Measurements from ENCODE around the gene RYR2.

Gene RYR2

DNA sequence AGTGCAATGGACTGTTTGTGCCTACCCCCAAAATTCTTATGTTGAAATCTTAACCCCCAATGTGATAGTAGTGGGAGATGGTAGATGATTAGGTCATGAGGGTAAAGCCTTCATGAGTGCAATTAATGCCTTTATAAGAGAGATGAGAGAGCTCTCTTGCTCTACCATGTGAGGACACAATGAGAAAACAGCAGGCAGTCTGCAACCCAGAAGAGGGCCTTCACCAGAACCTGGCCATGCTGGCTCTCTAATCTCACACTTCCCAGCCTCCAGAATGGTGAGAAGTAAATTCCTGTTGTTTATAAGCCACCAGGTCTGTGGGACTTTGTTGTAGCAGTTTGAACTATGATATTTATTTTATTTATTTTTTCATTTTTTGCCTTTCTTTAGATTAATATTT is 21.0 kb downstream of the RYR2 start:
- intact Hi-C loops (cut with DNase I): no loop called here
- no peak for DNase-seq

DNA sequence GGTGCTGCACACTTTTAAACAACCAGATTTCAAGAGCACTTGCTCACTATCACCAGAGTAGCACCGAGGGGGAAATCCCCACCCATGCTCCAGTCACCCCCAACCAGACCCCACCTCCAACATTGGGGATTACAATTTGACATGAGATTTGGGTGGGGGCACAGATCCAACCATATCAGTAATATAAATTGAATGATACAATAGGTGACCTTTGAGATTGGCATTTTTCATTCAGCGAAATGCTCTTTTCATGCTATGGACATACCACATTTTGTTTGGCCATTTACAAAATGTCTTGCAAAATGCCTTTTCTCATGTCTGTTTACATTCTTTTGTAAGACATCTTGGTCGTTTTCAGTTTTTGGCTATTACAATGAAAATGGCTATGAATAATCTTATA is 23.9 kb downstream of the RYR2 start:
- no peak for DNase-seq
- intact Hi-C loops (cut with DNase I): no loop called here

DNA sequence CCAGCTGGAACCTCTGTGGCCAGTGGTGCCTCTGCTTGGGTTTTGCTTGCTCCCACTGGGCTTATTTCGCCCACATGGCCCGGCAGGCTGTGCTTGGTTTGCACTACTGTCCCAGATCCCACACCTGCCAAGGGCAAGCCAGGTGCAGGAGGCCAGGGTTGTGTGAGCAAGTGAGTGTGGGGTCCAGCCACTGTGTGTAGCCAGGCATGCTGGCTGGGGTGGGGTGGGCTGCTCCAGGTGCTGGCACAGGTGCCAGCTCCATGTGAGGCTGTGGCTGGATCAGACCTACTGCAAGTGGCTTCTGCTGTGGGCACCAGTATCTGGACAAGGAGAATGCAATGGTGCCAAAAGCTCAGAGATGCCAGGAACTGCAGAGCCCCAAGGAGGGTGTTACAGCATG is 28.5 kb downstream of the RYR2 start:
- intact Hi-C loops (cut with DNase I): no loop called here
- DNase-seq: no peak

DNA sequence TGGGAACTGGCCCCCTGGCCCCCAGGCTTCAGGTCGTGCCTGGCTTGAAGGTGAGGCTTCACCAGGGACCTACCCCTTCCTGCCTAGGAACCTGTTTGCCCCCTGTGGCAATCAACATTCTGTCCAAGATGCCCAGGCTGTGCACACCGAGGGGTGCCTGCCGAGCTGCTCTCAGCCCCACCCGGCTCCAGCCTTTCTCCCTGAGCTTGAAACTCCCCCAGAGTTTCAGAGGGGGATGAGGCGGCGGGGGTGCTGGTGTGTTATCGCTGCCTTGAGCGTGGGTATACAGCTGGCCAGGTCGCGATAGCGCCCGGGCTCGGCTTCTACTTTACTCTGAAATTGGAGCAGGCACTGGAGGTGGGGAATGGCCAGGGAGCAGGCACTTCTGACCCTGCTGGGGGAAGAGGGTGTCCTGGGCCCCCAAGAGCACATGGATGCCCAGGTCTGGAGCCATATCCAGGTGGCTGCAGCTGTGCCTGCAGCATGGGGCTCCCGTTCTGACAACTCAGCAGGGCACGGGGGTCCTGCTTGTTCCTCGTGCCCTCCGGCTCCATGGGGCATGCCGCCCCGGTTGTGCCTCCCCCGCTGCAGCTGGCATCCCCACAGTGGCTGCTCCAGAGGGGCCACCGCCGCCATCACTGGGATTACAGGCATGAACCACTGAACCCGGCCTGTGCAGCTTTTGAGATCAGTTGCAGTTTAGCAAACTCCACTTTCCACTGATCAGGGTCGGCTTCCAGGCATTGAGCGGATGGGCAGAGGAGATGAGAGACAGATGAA is 29.8 kb downstream of the RYR2 start:
- DNase-seq: no peak
- intact Hi-C loops (cut with DNase I): no loop called here

DNA sequence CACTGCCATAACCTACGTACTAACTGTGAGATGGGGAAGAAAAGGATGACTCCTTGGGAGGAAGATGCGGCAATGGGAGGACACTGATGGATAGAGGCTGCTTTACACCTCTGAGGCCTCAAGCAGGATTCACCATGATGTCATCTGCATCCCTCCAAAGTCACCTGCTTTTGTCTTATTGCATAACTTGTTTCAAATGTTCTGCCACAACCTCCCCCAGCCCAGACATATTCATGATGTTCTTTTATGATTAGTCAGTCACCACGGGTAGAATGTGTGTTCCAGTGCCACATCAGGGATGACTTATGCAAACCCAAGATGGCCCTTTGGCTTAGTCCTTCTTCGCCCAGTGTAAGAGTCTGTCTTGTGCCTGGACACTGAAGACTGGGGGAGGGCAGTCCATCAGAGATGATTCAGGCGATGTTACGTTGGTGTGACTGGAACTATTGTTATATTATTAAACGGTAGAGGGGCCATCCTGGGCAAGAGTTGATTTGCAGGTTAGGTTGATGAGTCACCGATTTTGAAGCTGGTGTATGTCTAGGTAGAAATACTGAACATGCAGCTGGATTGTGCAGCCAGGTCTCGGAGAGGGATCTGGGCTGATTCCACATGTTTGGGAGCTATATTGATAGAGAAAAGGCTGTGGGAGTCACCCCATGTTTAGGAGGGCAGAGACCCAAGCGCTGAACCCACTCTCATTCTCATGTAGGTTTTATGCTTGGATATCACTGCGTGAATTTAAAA is 32.6 kb downstream of the RYR2 start:
- intact Hi-C loops (cut with DNase I): no loop called here
- DNase-seq: peak in 9 of 42 donors; percentile 15 to 55 (median 42)

DNA sequence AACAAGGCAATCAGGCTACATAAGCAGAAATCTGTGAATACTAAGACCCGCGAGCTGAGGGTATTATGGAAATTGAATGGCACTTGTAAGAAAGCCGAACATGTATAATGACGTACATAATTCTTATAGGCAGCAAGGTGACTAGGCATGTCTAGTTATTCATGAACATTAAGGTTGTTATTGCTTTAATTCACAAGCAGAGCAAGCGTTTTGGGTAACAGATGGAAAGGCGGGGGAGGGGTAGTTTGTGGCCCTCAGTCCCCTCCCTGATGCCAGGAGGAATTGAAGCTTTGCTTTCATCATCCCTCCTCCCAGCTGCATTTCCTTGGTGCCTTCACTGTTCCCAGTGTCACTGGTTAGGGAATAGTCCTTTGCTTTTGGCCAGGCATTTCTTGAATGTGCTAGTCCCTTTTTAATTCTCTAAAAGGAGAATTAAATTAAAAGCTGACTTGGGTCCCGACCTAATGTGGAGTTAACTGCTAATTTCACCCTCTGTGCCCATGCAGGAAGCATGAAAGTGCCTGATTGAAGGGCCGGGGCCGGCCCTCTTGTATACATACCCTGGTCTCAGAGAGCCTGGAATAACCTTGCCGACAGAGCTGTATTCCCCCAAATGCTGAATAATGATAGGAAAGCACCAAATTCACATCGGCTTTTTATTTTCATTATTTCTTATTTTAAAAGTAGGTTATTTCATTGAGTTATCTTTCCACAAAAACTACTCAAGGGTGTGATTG is 42.5 kb downstream of the RYR2 start:
- DNase-seq: no peak
- intact Hi-C loops (cut with DNase I): no loop called here

DNA sequence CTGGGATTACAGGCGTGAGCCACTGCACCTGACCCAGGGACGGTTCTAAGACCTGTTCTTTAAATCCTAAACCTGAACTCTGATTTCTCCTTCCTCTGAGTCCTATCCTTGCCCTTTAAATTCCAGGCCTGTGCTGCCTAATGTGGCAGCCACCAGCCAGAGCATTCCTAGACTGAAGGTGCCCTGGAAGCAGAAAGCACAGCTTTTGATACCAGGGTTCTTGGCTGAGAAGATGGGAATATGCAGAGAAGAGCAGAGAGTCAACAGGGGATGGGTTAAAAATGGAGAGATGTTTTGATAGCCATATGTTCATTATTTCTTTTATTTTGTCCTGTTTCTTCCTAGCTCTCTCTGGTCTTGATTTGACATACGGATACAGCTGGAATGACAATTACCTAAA is 49.7 kb downstream of the RYR2 start:
- no peak for DNase-seq
- intact Hi-C loops (cut with DNase I): no loop called here

DNA sequence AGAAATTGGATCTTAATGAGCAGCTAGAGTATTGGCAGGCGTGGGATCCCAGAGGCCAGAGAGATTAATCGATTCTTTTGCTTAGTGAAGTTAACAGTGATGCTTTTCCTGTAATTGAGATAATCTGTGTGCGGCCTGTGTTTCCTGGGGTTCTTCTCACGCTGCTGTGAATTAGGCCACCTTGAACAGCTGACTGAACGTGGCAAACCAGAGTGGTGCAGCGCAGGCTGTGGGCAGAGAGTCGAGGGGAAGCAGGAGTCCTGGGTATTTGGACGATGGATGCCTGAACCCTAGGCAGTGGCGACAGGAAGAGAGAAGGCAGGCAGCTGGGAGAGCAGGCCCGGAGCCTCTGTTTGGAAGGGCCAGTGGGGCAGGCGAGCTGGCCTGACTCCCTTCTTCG is 51.7 kb downstream of the RYR2 start:
- intact Hi-C loops (cut with DNase I): no loop called here
- peak in 1 of 42 donors; percentile 19 for DNase-seq

DNA sequence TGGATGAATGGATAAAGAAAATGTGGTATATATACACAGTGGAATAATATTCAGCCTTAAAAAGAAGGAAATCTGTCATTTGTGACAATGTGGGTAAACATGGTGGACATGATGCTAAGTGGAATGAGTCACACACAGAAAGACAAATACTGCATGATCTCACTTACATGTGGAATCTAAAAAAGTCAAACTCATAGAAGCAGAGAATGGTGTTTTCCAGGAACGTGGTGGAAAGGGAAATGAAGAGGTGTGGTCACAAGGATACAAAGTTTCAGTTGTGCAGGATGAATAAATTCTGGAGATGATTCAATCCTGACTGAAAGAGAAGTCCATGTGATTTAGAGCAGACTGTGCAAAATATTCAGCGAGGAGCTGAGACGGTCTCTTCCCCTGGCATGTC is 56.6 kb downstream of the RYR2 start:
- intact Hi-C loops (cut with DNase I): no loop called here

DNA sequence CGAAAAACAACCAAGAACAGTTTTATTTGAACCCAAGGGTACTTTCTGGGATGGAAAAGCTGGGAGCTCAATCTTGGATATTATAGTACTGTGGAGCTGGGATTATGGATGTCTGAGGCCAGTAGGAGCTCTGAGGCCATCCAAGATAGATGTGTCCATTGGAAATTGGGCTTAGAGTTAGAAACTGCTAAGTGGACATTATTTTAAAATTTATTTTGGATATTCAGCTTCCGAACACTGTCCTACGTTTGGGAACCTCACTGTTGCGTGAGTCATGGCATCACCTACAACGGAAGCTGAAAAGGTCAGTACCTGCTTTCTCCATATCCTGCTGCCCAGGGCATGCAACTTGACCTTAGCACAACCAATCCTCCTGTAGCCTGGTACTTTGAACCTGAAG is 61.0 kb downstream of the RYR2 start:
- DNase-seq: no peak

More for the DNA sequence above, 56.6 kb downstream of the RYR2 start:
- no peak for DNase-seq

DNA sequence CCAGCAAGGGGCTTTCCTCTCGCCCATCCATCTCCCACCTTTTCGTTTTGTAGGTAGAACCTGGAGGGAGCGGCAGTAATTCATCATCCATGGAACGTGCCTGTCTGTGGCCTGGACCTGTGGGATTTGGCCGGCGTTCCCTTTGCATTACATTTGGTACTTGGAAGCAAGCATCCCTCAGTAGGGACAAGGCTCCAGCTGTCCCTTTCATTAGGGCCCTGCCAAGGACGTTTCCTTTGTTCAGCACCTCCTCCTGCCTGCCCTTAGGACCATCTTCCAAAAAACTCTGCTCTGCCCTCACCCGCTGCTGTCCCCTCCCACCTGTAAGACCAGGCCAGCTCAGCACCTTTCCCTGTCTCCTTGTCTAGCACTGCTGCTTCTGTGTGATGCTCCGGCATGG is 62.1 kb downstream of the RYR2 start:
- DNase-seq: no peak
- intact Hi-C loops (cut with DNase I): no loop called here

More for the DNA sequence above, 61.0 kb downstream of the RYR2 start:
- intact Hi-C loops (cut with DNase I): no loop called here

DNA sequence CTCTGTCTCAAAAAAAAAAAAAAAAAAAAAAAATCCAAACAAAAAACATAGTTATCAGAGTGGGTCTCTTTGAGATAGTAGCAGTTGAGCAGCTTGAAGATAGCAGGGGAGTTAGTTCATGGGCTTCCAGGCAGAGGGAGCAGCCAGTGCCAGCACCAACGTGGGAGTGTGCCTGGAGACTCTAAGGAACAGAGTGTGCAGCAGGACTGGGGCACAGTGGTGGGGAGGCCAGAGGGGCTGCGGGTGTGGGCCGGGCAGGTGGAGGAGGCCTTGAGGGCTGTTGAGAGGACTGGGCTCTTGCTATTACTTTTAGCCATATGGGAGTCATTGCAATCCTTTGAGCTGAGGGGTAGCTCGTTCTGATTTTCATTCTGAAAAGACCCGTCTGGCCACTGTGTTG is 63.8 kb downstream of the RYR2 start:
- intact Hi-C loops (cut with DNase I): no loop called here
- DNase-seq: peak in 1 of 42 donors; percentile 28

DNA sequence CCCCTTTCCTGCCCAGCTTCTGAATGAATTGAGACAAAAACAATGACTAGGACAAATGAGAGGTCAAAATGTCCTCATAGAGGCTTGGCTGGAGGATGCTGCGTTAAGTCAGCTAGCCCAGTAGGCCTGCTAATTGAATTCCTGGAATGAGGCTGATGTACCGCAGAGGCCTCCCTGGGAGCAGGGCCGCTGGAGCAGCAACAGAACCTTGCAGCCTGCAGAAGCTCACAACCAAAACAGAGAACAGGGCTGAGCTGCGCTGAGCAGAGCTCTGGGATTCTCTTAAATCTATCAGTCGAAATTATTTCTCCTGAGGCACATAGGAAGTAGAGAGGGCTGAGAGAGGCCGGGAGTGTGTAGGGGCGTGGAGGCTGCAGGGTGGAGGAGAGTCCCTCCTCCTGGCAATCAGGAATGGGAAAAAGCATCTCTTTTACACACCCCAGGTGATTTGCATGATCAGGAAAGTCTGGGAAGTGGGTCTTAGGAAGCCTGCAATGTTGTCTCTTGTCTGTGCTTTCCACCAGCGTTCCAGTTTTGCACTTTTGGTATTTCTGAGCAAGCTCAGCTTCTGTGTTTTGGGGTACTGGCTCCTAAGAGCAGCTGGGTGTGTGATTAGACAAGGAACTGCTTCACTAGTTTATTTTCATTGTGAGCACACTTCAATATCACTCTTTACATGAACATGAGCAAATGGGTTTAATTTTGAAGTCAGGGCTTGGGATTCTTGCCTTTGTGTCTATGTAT is 66.5 kb downstream of the RYR2 start:
- intact Hi-C loops (cut with DNase I): no loop called here

DNA sequence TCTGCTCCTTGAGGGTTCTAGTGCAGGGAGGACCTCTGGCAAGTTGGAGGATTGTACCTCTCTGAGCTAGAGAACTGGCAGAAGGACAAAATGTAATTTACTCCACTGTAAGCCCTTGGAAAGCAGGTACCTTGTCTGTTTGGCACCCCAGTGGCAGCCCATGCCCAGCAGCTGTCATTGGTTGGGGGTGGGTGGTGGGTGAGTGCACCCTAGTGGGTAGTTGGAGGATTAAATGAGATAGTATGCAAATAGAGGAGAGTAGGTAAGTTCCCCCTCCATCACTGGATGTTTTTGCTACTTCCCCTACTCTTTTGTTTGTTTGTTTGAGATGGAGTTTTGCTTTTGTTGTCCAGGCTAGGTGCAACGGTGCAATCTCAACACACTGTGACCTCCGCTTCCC is 69.8 kb downstream of the RYR2 start:
- no peak for DNase-seq
- intact Hi-C loops (cut with DNase I): no loop called here

More for the DNA sequence above, 66.5 kb downstream of the RYR2 start:
- peak in 10 of 42 donors; percentile 8 to 51 (median 19) for DNase-seq

DNA sequence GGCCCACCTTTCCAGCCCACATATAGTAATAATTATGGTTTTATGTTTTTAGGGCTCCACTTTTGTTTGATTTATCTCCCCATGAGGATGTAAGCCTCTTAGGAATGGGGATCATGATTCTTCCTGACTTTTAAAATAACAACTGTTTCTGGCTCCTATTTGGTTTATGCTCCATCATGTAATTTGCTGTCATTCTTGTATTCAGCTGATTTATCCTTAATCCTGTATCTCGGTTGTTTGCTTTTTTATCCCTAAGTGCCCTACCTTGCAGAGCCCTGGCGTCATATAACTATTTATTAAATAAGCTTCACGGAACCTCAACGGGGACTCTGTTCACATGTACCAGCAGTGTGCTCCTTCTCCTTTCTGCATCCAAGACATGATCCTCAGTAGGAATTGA is 70.7 kb downstream of the RYR2 start:
- intact Hi-C loops (cut with DNase I): no loop called here
- no peak for DNase-seq

DNA sequence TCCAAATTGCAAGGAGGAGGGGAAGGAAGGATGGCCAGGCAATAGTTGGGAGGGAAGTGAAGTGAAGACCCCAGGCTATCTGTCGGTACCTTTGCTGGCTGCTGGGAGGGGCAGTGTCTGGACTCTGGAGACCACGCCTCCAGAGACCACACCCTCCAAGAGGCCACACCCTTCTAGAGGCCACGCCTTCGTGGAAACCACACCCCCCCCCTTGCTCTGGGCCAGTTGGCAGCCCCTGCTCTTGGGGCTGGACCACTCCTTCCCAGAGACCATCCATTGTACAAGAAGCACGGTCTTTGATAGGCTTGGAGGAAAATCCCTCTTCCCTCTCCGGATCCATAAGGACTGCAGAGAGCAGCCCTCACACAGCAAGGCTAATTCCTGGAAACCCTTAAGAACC is 73.1 kb downstream of the RYR2 start:
- DNase-seq: no peak
- intact Hi-C loops (cut with DNase I): no loop called here

DNA sequence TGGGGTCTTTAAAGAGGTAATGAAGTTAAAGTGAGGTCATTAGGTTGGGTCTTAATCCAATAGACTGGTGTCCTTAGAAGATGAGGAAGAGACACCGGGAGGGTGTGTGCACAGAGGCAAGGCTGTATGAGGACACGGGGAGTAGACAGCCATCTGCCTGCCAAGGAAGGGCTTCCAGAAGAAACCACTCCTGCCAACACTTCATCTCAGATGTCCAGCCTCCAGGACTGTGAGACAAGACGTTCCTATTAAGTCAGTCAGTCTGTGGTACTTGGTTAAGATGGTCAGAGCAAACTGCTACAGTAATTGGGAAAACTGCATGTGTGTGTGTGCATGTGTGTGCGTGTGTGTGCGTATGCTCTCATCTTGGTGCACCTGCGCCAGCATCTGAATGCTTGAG is 77.1 kb downstream of the RYR2 start:
- intact Hi-C loops (cut with DNase I): no loop called here
- DNase-seq: no peak

DNA sequence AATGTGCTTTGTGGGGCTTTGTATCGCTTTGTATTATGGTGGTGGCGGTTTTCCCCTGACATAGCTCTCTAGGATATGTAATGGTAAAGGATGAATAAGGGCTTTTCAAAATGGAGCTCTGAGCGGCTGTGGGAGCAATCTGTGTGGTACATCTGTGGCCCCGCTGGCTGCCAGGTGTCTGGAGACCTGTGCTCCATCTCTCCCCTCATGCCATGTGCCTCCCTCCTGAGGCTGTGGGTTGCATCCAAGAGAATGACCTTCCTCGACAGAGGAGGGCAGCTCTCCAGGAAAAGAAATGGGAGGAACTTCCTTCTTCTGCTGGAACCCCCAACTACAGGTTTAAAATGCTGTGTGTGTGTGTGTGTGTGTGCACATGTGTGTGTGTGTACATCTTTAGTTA is 78.7 kb downstream of the RYR2 start:
- intact Hi-C loops (cut with DNase I): no loop called here
- DNase-seq: no peak

DNA sequence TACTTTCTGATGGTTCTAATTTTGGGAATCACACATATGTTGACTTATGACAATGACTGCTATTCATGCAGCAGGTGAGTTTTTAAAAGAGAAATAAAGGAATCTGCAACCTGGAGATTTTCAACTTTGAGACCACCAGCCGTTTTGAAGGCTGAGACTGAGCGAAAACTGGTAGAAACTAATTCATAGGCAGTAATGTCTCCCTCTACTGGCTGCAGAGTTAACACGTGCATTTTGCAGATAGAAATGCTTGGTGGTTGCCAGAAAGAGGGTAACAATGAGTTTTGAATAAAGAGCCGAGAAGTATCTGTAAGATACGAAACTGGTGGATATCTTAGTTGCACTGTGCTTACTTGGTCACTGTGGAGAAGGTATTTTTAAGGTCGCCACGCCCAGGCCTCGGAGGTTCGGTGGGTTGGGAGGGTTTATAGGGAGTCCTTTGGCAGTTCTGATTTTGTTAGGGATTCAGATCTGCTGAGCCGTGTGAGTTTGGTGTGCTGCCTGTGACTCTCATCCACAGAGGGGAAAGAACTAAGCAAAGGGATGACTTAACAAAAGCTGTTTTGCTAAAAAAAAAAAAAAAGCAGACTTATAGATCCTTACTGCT is 83.0 kb downstream of the RYR2 start:
- no peak for DNase-seq
- intact Hi-C loops (cut with DNase I): no loop called here
